Measurements from ENCODE around the gene JUNB. TPM values are rescaled to one million over a fixed set of nuclear protein-coding genes. Genes with fewer than 3 reads are reported as not detected.

JUNB gene
- polyA plus RNA-seq, 1 donor (not counting 4 experiments of a cell fraction or from before 2014, with no cell fraction given) = 40.8 TPM

GRCh38 chr19:12769689-12770088 lies 21.6 kb upstream of the JUNB start:
- Histone ChIP-seq H2AFZ (ENCODE audit: control insufficient read depth, low read length) (no peak overlapping the region), H3K4me3 (ENCODE audit: control insufficient read depth in 2 of 3, extremely low read depth in 1 of 3, insufficient read depth in 2 of 3, low read depth in 1 of 3, low read length in 3 of 3) (no peak overlapping the region), H4K20me1 (ENCODE audit: control insufficient read depth, extremely low read depth, insufficient read depth, low read length) (peaks cover 6% of the 10 kb centered on the region), H3K4me1 (ENCODE audit: control insufficient read depth, extremely low read depth, insufficient read depth, low read length) (peaks cover 8% of the 10 kb centered on the region), H3K79me2 (ENCODE audit: control insufficient read depth, insufficient read depth, low read length) (peaks cover 3% of the 10 kb centered on the region), H3K27ac (ENCODE audit: control insufficient read depth, insufficient read depth, low read length) (no peak overlapping the region), H3K9me3 (ENCODE audit: control insufficient read depth, low read depth, low read length) (no peaks in the 10 kb centered on the region), H3K4me2 (ENCODE audit: control insufficient read depth, extremely low read depth, insufficient read depth, low read depth, low read length) (no peak overlapping the region), H3K9me1 (ENCODE audit: control insufficient read depth, extremely low read depth, insufficient read depth, low read length) (no peaks in the 10 kb centered on the region), H3K36me3 (ENCODE audit: control insufficient read depth in 2 of 2, extremely low read depth in 1 of 2, insufficient read depth in 2 of 2, low read length in 2 of 2) (peaks cover 18 to 37% of the 10 kb centered on the region in 2 experiments), H3K27me3 (ENCODE audit: control insufficient read depth, extremely low read depth, insufficient read depth, low read length) (no peaks in the 10 kb centered on the region), H3K9ac (ENCODE audit: control insufficient read depth, extremely low read depth, insufficient read depth, low read length) (no peak overlapping the region)
- TF ChIP-seq EZH2 (IDR thresholded peaks at IDR 0.05; ENCODE audit: low read length) (no peak), CTCF (optimal IDR thresholded peaks at IDR 0.05 in 1 of 3, IDR thresholded peaks at IDR 0.05 in 1 of 3, conservative IDR thresholded peaks at IDR 0.05 in 1 of 3; ENCODE audit: extremely low read depth in 1 of 3, insufficient read depth in 2 of 3, low read length in 3 of 3) (peak in 1 of 3 experiments; percentile 19)
- DNase-seq (ENCODE audit: low read depth, low spot score) = no peak
- dilution Hi-C loops (cut with MboI; ENCODE audit: extremely low pct_ligation_motif_present, low sequenced_read_pairs) = no loop called here
- no peak for FAIRE-seq

- H3K27ac ChIP-seq (ENCODE audit: control insufficient read depth, insufficient read depth, low read length) = no peak overlapping the region
- H3K4me1 ChIP-seq (ENCODE audit: control insufficient read depth, extremely low read depth, insufficient read depth, low read length) = peaks cover 9% of the 10 kb centered on the region
- H2AFZ ChIP-seq (ENCODE audit: control insufficient read depth, low read length) = no peak overlapping the region
- no peak overlapping the region for H3K4me3 ChIP-seq (ENCODE audit: control insufficient read depth in 2 of 3, extremely low read depth in 1 of 3, insufficient read depth in 2 of 3, low read depth in 1 of 3, low read length in 3 of 3)
- DNase-seq (ENCODE audit: low read depth, low spot score) = no peak
- dilution Hi-C loops (cut with MboI; ENCODE audit: extremely low pct_ligation_motif_present, low sequenced_read_pairs) = no loop called here
- no peaks in the 10 kb centered on the region for H3K27me3 ChIP-seq (ENCODE audit: control insufficient read depth, extremely low read depth, insufficient read depth, low read length)
- H3K4me2 ChIP-seq (ENCODE audit: control insufficient read depth, extremely low read depth, insufficient read depth, low read depth, low read length) = no peak overlapping the region
- no peaks in the 10 kb centered on the region for H3K9me3 ChIP-seq (ENCODE audit: control insufficient read depth, low read depth, low read length)
- no peaks in the 10 kb centered on the region for H3K9me1 ChIP-seq (ENCODE audit: control insufficient read depth, extremely low read depth, insufficient read depth, low read length)
- no peak for TF ChIP-seq EZH2 (IDR thresholded peaks at IDR 0.05; ENCODE audit: low read length)
- no peak for TF ChIP-seq CTCF (optimal IDR thresholded peaks at IDR 0.05 in 1 of 3, IDR thresholded peaks at IDR 0.05 in 1 of 3, conservative IDR thresholded peaks at IDR 0.05 in 1 of 3; ENCODE audit: extremely low read depth in 1 of 3, insufficient read depth in 2 of 3, low read length in 3 of 3)
- H3K79me2 ChIP-seq (ENCODE audit: control insufficient read depth, insufficient read depth, low read length) = peaks cover 3% of the 10 kb centered on the region
- H3K9ac ChIP-seq (ENCODE audit: control insufficient read depth, extremely low read depth, insufficient read depth, low read length) = no peak overlapping the region
- H4K20me1 ChIP-seq (ENCODE audit: control insufficient read depth, extremely low read depth, insufficient read depth, low read length) = peaks cover 6% of the 10 kb centered on the region
- FAIRE-seq = no peak
- peaks cover 19 to 31% of the 10 kb centered on the region in 2 experiments for H3K36me3 ChIP-seq (ENCODE audit: control insufficient read depth in 2 of 2, extremely low read depth in 1 of 2, insufficient read depth in 2 of 2, low read length in 2 of 2)
These were observed 20.4 kb upstream of the JUNB start for GRCh38 chr19:12770922-12771321.

All from keratinocyte (primary cell).